NCI-H2196 treated with DMSO at 0.1 percent for 48 hours (cell line): Measurements from ENCODE around the gene MED16.
"Not testable (repeated sequence)": the region's sequence is repeated elsewhere in the genome, so short reads cannot be mapped to it uniquely, and the experiment has no call there.

ENCODE experiments used
- DNase-seq: peaks from one replicate; lab custom pipeline; 2025; ENCODE audit not compliant: unreplicated experiment; lab: John Stamatoyannopoulos, UW

Gene MED16

DNA sequence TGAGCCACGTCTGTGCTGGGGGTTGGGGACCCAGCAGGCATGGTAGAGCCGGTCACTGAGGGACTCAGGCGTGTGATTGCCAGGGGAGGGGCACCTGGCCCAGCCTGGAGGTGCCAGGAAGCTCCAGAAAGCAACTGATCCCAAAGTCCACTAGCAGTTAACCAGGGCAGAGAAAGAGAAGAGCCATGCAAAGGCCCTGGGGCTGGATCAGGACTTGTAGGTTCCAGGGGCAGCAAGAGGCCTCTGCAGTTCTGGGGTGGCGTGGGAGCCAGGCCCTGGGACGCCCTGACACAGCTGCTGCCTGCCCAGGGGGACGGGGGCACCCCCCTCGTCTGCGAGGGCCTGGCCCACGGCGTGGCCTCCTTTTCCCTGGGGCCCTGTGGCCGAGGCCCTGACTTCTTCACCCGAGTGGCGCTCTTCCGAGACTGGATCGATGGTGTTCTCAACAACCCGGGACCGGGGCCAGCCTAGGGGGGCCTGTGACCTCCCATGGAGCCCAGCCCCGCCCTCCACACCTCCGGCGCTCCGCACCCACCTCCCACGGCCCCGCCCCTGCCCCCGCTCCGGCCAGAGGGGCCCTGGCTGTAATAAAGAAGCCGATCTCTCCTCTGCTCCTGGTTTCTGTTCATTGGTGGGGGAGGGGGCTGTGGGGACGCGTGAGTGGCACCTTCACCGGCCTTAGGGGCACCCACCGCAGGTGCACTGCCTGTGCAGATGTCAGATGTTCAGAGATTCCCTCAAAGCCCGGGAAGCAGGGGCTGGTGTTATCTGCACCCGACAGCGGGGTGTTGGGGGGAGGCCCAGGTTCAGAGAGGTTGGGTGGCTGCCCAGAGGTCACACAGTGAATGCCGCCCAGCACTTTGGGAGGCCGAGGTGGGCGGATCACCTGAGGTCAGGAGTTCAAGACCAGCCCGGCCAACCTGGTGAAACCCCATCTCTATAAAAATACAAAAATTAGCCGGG is 61.3 kb downstream of the MED16 start:
- no peak for DNase-seq

DNA sequence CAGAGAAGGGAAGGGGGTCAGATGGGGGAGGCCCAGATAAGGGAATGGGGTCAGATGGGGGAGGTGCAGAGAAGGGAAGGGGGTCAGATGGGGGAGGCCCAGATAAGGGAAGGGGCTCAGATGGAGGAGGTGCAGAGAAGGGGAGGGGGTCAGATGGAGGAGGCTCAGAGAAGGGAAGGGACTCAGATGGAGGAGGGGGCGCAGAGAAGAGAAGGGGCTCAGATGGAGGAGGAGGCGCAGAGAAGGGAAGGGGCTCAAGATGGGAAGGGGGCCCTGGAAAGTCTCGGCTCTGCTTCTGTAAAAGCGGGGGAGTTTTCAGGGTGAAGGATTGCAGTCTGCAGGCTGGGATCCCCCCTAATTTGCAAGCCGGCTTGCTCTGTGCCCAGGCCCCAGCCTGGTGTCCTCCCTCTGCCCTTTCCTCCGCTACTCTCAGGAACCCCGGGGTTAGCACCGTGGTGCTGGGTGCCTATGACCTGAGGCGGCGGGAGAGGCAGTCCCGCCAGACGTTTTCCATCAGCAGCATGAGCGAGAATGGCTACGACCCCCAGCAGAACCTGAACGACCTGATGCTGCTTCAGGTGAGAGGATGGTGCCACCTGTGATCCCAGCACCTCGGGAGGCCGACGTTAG is 63.7 kb downstream of the MED16 start:
- DNase-seq, result no peak

DNA sequence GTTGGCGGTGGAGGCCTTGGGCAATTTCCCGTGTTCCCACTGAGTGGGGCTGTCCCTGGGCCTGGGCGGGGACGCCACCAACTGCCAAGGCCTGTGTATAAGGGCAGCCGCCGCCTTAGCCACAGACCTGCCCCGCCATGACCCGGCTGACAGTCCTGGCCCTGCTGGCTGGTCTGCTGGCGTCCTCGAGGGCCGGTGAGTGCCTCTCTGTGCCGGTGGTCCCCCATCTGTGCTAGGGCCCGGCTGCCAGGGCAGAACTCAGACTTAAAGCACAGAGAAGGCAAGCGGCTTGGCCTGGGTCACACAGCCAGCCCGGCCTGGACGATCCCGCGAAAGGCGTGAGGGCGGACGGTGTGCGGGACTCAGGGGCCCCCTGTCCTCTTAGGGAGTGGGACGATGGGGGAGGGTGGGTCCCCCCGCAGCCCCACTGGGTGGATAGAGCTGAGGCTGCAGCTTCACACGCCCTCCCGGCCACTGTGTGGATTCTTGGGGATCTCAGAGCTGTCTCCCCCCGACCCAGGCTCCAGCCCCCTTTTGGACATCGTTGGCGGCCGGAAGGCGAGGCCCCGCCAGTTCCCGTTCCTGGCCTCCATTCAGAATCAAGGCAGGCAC is 65.2 kb downstream of the MED16 start, which contains the start of gene AZU1:
Gene AZU1, plus strand, starts transcription at position 128 of the 612 bp plus-strand sequence. Its CDS starts 10 bp downstream, at position 138.
- no peak for DNase-seq

DNA sequence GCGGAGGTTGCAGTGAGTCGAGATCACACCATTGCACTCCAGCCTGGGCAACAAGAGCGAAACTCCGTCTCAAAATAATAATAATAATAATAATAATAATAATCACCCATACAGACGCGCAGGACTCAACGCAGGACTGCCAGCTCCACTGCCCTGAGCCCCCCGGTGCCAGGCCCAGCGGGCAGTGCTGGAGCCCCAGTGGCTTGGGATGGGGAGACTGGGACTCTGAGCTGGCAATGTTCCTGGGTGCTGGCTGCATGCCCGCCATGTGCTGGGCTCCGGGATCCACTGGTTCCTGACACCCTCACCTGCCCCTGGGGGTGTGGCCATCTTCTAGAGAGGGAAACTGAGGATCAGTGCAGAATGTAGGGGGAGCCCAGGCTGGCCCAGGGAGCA is 65.7 kb downstream of the MED16 start:
- no peak for DNase-seq

DNA sequence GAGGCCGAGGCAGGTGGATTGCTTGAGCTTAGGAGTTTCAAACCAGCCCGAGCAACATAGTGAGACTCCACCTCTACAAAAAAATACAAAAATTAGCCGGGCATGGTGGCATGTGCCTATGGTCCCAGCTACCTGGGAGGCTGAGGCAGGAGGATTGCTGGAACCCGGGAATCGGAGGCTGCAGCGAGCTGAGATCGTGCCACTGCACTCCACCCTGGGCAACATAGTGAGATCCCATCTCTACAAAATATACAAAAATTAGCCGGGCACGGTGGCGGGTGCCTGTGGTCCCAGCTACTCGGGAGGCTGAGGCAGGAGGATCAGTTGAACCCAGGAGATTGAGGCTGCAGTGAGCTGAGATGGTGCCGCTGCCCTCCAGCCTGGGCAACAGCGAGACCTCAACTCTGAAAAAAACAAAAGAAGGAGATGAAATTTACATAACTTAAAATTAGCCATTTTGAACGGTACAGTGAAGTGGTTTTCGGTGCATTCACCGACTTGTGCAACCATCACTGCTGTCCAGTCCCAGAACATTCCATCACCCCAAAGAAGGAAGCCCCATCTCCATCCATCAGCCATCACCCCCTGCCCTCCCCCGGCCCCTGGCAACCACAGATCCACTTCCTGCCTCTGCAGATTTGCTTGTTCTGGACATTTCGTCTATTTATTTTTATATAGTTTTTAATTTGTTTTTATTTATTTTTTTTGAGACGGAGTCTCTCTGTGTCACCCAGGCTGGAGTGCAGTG is 66.9 kb downstream of the MED16 start:
- no peak for DNase-seq

DNA sequence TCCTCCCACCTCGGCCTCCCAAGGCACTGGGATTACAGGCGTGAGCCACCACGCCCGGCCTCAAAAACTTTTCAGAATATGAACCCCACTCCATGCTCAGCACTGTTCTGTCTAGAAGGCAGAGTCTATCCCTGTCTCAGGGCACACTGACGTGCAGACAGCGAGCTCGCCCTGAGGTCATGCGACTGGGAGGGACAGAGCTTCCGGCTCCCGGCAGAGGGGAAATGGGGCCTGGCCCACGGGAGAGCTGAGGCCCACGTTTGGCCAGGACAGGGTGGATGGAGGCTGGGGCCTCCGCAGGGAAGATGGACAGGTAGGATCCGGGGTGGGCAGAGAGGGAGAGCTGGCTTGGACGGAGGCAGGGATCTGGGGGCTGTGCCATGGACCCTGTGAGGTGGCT is 68.1 kb downstream of the MED16 start:
- no peak for DNase-seq

DNA sequence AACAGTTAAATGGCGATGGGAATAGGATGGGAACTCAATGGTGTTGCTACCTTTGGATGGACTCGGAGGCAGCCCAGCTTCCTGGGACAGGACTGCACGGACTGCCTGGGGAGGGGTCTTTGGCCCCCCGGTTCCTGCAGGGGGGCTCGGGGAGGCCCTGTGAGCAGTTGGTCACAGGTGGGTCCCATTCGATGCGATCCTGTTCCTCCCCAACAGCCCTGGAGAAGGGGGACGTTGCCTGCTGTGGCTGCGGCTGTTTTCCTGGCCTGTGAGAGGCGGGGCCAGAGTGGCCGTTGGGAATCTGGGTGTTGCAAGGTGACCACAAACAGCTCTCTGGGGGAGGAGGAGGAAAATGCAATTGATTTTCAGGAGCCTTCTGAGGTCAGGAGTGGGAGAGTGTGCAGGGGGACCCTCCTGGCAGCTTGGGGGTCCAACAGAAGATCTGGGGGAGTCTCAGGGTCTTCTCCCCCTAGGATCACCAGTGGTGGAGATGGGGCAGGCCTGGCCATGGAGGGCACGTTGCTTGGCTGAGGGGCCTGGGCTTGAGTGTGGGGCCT is 69.3 kb downstream of the MED16 start:
- DNase-seq, result no peak

DNA sequence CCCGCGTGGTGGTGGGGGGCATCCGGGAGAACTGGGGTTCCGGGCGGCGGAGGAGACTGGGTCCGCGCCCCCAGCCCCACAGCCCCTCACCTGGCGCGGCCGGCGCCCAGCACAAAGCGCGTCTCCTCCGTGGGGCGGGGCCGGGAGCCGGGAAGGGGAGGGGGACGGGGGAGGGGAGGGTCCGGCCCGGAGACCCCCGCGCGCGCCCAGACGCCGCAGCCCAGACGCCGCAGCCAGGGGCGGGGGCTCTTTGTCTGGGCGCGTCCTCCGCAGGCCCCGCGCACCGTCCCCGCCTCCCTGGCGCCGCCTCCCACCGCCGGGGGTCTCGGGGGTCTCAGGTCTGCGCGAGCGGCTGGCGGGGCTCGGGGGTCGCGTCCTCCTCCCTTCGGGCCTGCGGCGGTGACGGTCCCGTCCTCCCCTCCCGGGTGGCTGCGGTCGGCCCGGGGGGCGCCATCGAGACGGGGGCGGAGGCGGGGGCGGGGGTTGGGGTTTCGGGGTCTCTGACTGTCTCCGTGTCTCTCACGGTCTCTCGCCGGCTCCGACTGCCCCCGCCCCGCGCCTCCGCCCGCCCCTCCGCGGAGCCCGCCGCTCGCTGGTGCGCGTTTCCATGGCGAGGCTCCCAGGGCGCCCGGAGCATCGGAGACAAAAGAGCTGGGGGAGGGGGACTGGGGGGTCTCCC is 71.0 kb downstream of the MED16 start, which contains the start of gene PLPPR3:
Gene PLPPR3, minus strand, starts transcription at position 131 of the 679 bp plus-strand sequence. CDS start 396 bp downstream, outside the sequence.
- DNase-seq, result no peak

DNA sequence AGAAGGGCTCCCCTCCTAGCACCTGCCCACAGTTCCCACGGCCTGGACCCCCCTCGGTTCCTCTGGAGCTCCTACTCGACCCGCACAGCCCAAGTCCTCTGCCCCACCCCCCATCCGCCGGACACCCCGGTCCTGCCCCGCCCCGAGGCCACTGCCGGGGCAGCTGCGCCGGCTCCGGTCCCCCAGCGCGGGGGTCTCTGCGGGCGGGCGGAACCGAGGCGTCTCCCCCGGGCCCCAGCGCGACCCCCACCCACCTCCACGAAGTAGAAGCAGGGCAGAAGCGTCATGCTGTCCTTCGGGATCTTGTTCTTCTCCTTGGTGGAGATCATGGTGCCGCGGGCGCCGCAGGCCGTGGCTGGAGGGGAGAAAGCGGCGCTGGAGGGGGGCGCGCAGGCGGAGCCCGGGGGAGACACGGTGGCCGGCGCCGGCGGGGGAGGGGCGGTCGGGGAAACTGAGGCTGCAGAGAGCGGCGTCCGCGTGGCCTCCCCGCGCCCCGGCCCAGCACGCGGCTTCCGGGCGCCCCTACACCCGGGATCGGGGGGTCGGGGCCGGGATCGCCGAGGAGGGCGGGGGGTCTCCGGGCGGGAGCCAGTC is 71.7 kb downstream of the MED16 start:
- no peak for DNase-seq

DNA sequence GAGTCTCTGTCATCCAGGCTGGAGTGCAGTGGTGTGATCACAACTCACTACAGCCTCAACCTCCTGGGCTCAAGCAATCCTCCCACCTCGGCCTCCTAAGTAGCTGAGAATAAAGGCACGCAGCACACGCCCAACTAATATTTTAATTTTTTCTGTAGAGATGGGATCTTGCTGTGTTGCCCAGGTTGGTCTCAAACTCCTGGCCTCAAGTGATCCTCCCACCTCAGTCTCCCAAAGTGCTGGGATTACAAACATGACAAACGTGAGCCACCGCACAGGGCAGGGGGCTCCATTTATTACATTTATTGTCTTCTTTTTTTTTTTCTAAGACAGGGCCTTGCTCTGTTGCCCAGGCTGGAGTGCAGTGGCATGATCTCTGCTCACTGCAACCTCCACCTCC is 72.8 kb downstream of the MED16 start:
- not testable (repeated sequence) for DNase-seq
